Panc1 (cell line): ENCODE data around the gene SSBP3.

Source experiments
- POLR2AphosphoS5 ChIP-seq: IDR thresholded peaks from 2 replicates; pipeline ENCODE4 v1.6.1; 2012; ENCODE audit warnings: mild to moderate bottlenecking, low read depth, low read length, moderate library complexity
- TCF7L2 ChIP-seq: IDR thresholded peaks from 2 replicates; pipeline ENCODE4 v1.6.1; 2011; ENCODE audit warnings: mild to moderate bottlenecking, low read depth, low read length, inconsistent platforms

GRCh38 chr1:54355931-54356679 lies 50.1 kb downstream of the SSBP3 start:
- TF ChIP-seq TCF7L2 (no peak), POLR2AphosphoS5 (no peak)
